ENCODE results near the gene AGAP3. TPM values are rescaled to one million over a fixed set of nuclear protein-coding genes. Genes with fewer than 3 reads are reported as not detected.
A peak's percentile ranks its signal among the peaks of the same experiment; 100 is the strongest.

AGAP3 gene
- total RNA-seq, 4 donors from 2014 or later = 54.9 to 74.4 (median 63.8) TPM

DNA sequence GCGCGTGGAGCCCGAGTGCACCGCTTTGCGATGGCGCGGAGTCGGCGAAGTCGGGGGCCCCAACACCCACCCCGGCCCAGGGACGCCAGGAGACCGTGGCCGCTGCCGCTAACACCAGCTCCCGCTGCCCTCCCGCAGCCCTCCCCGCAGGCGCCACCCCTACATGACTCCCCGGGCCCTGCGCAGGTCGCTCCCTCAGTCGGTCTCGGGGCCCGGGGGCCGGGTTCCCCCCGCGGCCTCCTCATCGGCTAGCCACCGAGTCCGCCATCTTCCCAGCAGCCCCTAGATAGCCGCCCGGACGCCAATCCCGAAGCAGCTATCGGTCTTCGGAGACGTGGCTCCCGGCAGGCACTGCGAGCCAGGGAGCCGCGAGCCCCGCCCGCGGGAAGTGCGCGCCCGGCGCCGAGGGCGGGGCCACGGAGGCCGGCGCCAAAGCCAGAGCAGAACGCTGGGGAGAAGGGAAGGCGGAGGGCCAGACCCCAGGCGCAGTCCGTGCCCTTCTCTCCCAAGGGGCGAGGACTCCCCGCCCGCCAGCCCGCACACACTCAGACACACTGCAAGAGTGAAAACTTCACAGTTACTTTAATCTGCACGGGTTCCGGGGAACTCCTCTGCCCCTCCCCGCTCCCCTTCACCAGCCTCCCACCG lies 5.6 kb upstream of the AGAP3 start, which contains the start of gene FASTK:
FASTK (minus strand) TSS at position 288 of the 648 bp plus-strand sequence; CDS start at position 245, 43 bp downstream.
- 2% methylated on average over 39 of the region's 66 CpGs; no CpG with 5 or more reads in 1 of the 2 donors for WGBS, 2 donors (ENCODE audit: low coverage in 1 of 2)
- intact Hi-C loops (cut with DNase I; ENCODE audit: low total_unique reads) = no loop called here
- in situ Hi-C loops (cut with MboI; ENCODE audit: low pct_ligation_motif_present in 1 of 4, low pct_unique_long_range_greater_than_20kb in 1 of 4, low sequenced_read_pairs in 3 of 4) = no loop called here

DNA sequence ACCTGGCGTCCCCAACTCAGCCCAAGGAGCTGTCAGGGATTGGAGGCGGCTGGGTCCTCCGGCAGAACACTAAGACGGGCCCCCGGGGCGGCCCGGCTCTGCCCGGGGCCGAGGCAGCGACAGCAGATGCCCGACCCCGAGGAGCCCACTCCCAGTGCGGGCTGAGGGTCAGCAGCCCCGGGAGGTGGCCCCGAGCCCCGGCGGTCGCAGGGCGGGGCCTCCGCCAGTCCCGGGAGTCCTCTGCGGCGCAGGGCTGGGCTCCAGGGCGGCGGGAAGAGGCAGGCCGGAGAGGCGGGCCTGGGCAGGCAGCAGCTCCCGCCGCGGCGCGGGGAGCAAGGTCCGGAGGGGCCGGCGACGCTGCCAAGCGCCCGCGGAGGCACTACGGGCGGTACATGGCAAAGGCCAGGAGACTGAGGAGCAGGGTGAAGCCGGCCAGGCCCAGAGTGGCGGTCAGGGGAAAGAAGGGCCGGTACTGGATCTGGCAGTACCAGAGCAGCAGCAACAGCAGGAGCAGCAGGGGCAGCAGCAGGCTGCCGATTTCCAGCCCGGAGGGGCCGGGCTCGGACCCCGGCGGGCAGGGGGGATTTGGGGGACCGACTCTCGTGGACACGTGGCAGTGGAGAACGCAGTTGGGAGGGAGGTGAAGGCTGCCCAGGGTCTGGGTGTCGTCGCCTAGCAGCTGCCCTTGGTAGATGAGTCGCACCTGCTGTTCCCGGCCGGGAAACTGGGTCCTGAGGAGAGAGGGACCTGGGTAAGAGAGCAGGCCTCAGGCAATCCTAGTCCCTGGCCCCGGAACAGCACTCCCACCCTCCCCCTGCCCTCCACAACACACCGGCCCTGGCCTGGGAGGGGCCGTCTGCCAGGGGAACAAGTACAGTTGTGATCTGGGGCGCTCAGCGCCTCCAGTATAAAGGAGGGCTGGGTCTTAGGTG lies 4.8 kb upstream of the AGAP3 start:
- DNase-seq = peak; percentile 59
- H3K4me1 ChIP-seq = peaks cover 33 to 62% (median 45%) of the 10 kb centered on the region in 4 donors
- 0 to 41% methylated on average over 7 to 45 of the region's 64 CpGs for WGBS, 2 donors (ENCODE audit: low coverage in 1 of 2)
- intact Hi-C loops (cut with DNase I; ENCODE audit: low total_unique reads) (no loop called here), in situ Hi-C loops (cut with MboI; ENCODE audit: low pct_ligation_motif_present in 1 of 4, low pct_unique_long_range_greater_than_20kb in 1 of 4, low sequenced_read_pairs in 3 of 4) (no loop called here)
- TF ChIP-seq POLR2A (IDR thresholded peaks at IDR 0.05) = no peak
- no peak for TF ChIP-seq POLR2AphosphoS5 (IDR thresholded peaks at IDR 0.05)
- no peak for TF ChIP-seq CTCF (IDR thresholded peaks at IDR 0.05)
- TF ChIP-seq EP300 (IDR thresholded peaks at IDR 0.05; ENCODE audit: low read depth) = no peak
- H3K27ac ChIP-seq = peak overlapping the region; percentile 93 to 98 (median 97)
- H3K27me3 ChIP-seq = no peaks in the 10 kb centered on the region
- H3K4me3 ChIP-seq = peak overlapping the region; percentile 28 to 88 (median 80)
- H3K9me3 ChIP-seq = no peaks in the 10 kb centered on the region
- no peaks in the 10 kb centered on the region for H3K36me3 ChIP-seq

More for the DNA sequence above, 5.6 kb upstream of the AGAP3 start, which contains the start of gene FASTK:
- peak; percentile 92 for DNase-seq
- peak within 1 kb of the TSS; percentile 79 to 88 (median 80) for H3K4me3 ChIP-seq
- TF ChIP-seq CTCF (IDR thresholded peaks at IDR 0.05) = no peak
- no peak for TF ChIP-seq EP300 (IDR thresholded peaks at IDR 0.05; ENCODE audit: low read depth)
- TF ChIP-seq POLR2A (IDR thresholded peaks at IDR 0.05) = peak; percentile 80
- TF ChIP-seq POLR2AphosphoS5 (IDR thresholded peaks at IDR 0.05) = peak; percentile 74 to 82 (median 76)
- peaks cover 31 to 58% (median 42%) of the 10 kb centered on the region in 4 donors for H3K4me1 ChIP-seq
- H3K27me3 ChIP-seq = no peaks in the 10 kb centered on the region
- no peaks in the 10 kb centered on the region for H3K9me3 ChIP-seq
- H3K36me3 ChIP-seq = no peaks in the 10 kb centered on the region
- peak within 1 kb of the TSS; percentile 93 to 98 (median 97) for H3K27ac ChIP-seq

GRCh38 chr7:151082141-151083070 lies 3.9 kb upstream of the AGAP3 start:
- 0 to 28% methylated on average over 7 to 20 of the region's 42 CpGs for WGBS, 2 donors (ENCODE audit: low coverage in 1 of 2)
- H3K4me1 ChIP-seq = peaks cover 33 to 60% (median 47%) of the 10 kb centered on the region in 4 donors
- in situ Hi-C loops (cut with MboI; ENCODE audit: low pct_ligation_motif_present in 1 of 4, low pct_unique_long_range_greater_than_20kb in 1 of 4, low sequenced_read_pairs in 3 of 4) (no loop called here), intact Hi-C loops (cut with DNase I; ENCODE audit: low total_unique reads) (no loop called here)
- H3K27ac ChIP-seq = peak overlapping the region; percentile 93 to 98 (median 97)
- H3K27me3 ChIP-seq = no peaks in the 10 kb centered on the region
- TF ChIP-seq POLR2A (IDR thresholded peaks at IDR 0.05) (no peak), EP300 (IDR thresholded peaks at IDR 0.05; ENCODE audit: low read depth) (no peak), POLR2AphosphoS5 (IDR thresholded peaks at IDR 0.05) (no peak), CTCF (IDR thresholded peaks at IDR 0.05) (no peak)
- H3K9me3 ChIP-seq = no peaks in the 10 kb centered on the region
- peak overlapping the region; percentile 58 to 88 (median 83) for H3K4me3 ChIP-seq
- H3K36me3 ChIP-seq = no peaks in the 10 kb centered on the region
- no peak for DNase-seq
